ENCODE results near the gene TBC1D23. TPM values are rescaled to one million over a fixed set of nuclear protein-coding genes. Genes with fewer than 3 reads are reported as not detected.

The TBC1D23 gene
- total RNA-seq, 1 experiment from 2014 or later, result 45.2 TPM

DNA sequence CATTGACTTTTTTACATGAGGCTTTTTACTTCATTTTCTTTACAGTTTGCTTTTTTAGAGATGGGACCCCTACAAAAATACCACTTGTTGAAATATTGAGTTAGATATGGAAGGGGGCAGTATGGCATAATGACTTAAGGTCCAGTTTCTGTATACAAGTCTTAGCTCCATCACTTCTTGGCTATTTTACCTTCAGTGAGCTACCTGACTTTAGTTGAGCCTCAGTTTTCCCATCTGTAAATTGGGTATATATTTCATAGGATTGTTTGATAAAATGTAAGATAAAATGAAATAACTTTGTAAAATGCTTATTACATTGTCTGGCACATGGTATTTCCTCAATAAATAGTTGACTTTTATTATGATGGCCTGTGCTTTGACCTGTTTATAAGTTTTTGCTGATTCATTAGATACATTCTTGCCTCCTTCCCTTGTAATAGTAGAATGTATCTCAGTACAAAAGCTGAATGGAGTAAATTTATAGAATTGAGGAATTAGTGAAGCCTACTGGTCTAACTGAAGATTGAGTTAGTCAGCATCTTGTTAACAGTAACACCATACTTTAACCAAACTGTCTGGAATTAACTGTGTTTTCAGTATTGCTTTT lies 27.6 kb downstream of the TBC1D23 start:
- no peaks in the 10 kb centered on the region for H3K9me3 Mint-ChIP-seq (ENCODE audit: unreplicated experiment)
- intact Hi-C loops (cut with micrococcal nuclease; ENCODE audit: unreplicated experiment), result no loop called here
- no peaks in the 10 kb centered on the region for H3K27me3 ChIP-seq (replicated peaks; ENCODE audit: control insufficient read depth, insufficient read depth, low read length)
- no peak for TF ChIP-seq CTCF (IDR thresholded peaks at IDR 0.05; ENCODE audit: insufficient read depth in 1 of 2, low read depth in 1 of 2, low read length in 1 of 2, severe bottlenecking in 1 of 2, unreplicated experiment in 1 of 2)
- CTCF ChIA-PET, result no interaction called here
- no peaks in the 10 kb centered on the region for H3K9me3 ChIP-seq
- H3K4me1 Mint-ChIP-seq (ENCODE audit: low read depth, unreplicated experiment), result no peaks in the 10 kb centered on the region
- no peak for DNase-seq
- no peak overlapping the region for H3K4me3 ChIP-seq (ENCODE audit: low read depth, low read length)
- no peak overlapping the region for H3K27ac Mint-ChIP-seq (ENCODE audit: unreplicated experiment)
- peaks cover 12% of the 10 kb centered on the region for H3K36me3 Mint-ChIP-seq (ENCODE audit: insufficient read depth, unreplicated experiment)
- no peaks in the 10 kb centered on the region for H3K4me1 ChIP-seq
- H3K36me3 ChIP-seq (ENCODE audit: control insufficient read depth, insufficient read depth, low read length), result peaks cover 1% of the 10 kb centered on the region; the same call in 1 of the 2 replicates
- BruUV-seq (replicated peaks), result no TSS peak
- H3K4me3 Mint-ChIP-seq (ENCODE audit: unreplicated experiment), result no peak overlapping the region
- POLR2A ChIA-PET, result no interaction called here
- no peaks in the 10 kb centered on the region for H3K27me3 Mint-ChIP-seq (ENCODE audit: insufficient read depth, unreplicated experiment)

- Histone ChIP-seq H3K4me3 (ENCODE audit: low read depth, low read length) (no peak overlapping the region), H3K36me3 (ENCODE audit: control insufficient read depth, insufficient read depth, low read length) (peaks cover 1% of the 10 kb centered on the region; the same call in 1 of the 2 replicates), H3K9me3 (no peaks in the 10 kb centered on the region), H3K4me1 (no peaks in the 10 kb centered on the region), H3K27me3 (replicated peaks; ENCODE audit: control insufficient read depth, insufficient read depth, low read length) (no peaks in the 10 kb centered on the region)
- no peak overlapping the region for H3K27ac Mint-ChIP-seq (ENCODE audit: unreplicated experiment)
- peaks cover 10% of the 10 kb centered on the region for H3K36me3 Mint-ChIP-seq (ENCODE audit: insufficient read depth, unreplicated experiment)
- H3K9me3 Mint-ChIP-seq (ENCODE audit: unreplicated experiment), result no peaks in the 10 kb centered on the region
- ChIA-PET POLR2A (no interaction called here), CTCF (no interaction called here)
- intact Hi-C loops (cut with micrococcal nuclease; ENCODE audit: unreplicated experiment), result no loop called here
- H3K4me3 Mint-ChIP-seq (ENCODE audit: unreplicated experiment), result no peak overlapping the region
- TF ChIP-seq CTCF (IDR thresholded peaks at IDR 0.05; ENCODE audit: insufficient read depth in 1 of 2, low read depth in 1 of 2, low read length in 1 of 2, severe bottlenecking in 1 of 2, unreplicated experiment in 1 of 2), result no peak
- no TSS peak for BruUV-seq (replicated peaks)
- no peaks in the 10 kb centered on the region for H3K27me3 Mint-ChIP-seq (ENCODE audit: insufficient read depth, unreplicated experiment)
- no peaks in the 10 kb centered on the region for H3K4me1 Mint-ChIP-seq (ENCODE audit: low read depth, unreplicated experiment)
- no peak for DNase-seq
Measured at GRCh38 chr3:100289339-100289738, 28.5 kb downstream of the TBC1D23 start.

DNA sequence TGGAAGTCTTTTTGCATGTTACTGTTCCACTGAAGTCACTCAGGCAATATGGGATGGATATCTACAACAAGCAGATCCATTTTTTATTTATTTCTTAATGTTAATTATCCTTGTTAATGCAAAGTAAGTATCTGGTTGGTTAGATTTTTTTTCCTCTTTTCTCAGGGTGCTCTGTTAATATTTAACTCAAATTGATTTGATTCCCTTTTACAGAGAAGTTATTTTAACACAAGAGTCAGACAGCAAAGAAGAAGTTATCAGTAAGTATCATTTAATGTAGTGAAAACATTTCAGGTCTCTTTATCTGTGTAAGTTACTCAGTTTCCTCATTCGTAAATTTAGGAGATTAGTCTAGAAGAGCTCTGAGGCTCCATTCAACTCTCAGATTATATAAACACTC lies 34.3 kb downstream of the TBC1D23 start:
- H3K4me3 ChIP-seq (ENCODE audit: low read depth, low read length), result no peak overlapping the region
- TF ChIP-seq CTCF (IDR thresholded peaks at IDR 0.05; ENCODE audit: insufficient read depth in 1 of 2, low read depth in 1 of 2, low read length in 1 of 2, severe bottlenecking in 1 of 2, unreplicated experiment in 1 of 2), result no peak
- no peak overlapping the region for H3K27ac Mint-ChIP-seq (ENCODE audit: unreplicated experiment)
- no peaks in the 10 kb centered on the region for H3K9me3 Mint-ChIP-seq (ENCODE audit: unreplicated experiment)
- H3K36me3 Mint-ChIP-seq (ENCODE audit: insufficient read depth, unreplicated experiment), result peaks cover 20% of the 10 kb centered on the region
- CTCF ChIA-PET, result no interaction called here
- DNase-seq, result no peak
- H3K36me3 ChIP-seq (ENCODE audit: control insufficient read depth, insufficient read depth, low read length), result peaks cover 2% of the 10 kb centered on the region; the same call in 1 of the 2 replicates
- POLR2A ChIA-PET, result no interaction called here
- H3K27me3 ChIP-seq (replicated peaks; ENCODE audit: control insufficient read depth, insufficient read depth, low read length), result no peaks in the 10 kb centered on the region
- H3K27me3 Mint-ChIP-seq (ENCODE audit: insufficient read depth, unreplicated experiment), result no peaks in the 10 kb centered on the region
- H3K4me3 Mint-ChIP-seq (ENCODE audit: unreplicated experiment), result no peak overlapping the region
- H3K9me3 ChIP-seq, result no peaks in the 10 kb centered on the region
- no peaks in the 10 kb centered on the region for H3K4me1 ChIP-seq
- intact Hi-C loops (cut with micrococcal nuclease; ENCODE audit: unreplicated experiment), result no loop called here
- no peaks in the 10 kb centered on the region for H3K4me1 Mint-ChIP-seq (ENCODE audit: low read depth, unreplicated experiment)
- BruUV-seq (replicated peaks), result no TSS peak
